Measurements from ENCODE around the gene MINK1.
"Not testable (repeated sequence)": the region's sequence is repeated elsewhere in the genome, so short reads cannot be mapped to it uniquely, and the experiment has no call there.

The MINK1 gene

GRCh38 chr17:4846635-4847390 is 13.7 kb downstream of the MINK1 start:
- no peak for DNase-seq

- no peak for DNase-seq
Measured at GRCh38 chr17:4849011-4849536, 15.9 kb downstream of the MINK1 start.

- DNase-seq, result no peak
Measured at GRCh38 chr17:4850246-4850645, 17.1 kb downstream of the MINK1 start.

- DNase-seq, result no peak
Measured at GRCh38 chr17:4851084-4851483, 17.9 kb downstream of the MINK1 start.

GRCh38 chr17:4852567-4853207 is 19.5 kb downstream of the MINK1 start:
- no peak for DNase-seq

- no peak for DNase-seq
Measured at GRCh38 chr17:4853208-4853671, 20.1 kb downstream of the MINK1 start.

- DNase-seq, result peak; percentile 27
Measured at GRCh38 chr17:4854111-4854681, 21.1 kb downstream of the MINK1 start.

- no peak for DNase-seq
Measured at GRCh38 chr17:4856271-4856936, 23.3 kb downstream of the MINK1 start.

GRCh38 chr17:4856937-4857314 is 23.8 kb downstream of the MINK1 start:
- no peak for DNase-seq

GRCh38 chr17:4857347-4857746 is 24.2 kb downstream of the MINK1 start:
- not testable (repeated sequence) for DNase-seq

- DNase-seq, result no peak
Measured at GRCh38 chr17:4858068-4858881, 25.1 kb downstream of the MINK1 start.

GRCh38 chr17:4858882-4859260 is 25.7 kb downstream of the MINK1 start:
- DNase-seq, result no peak

GRCh38 chr17:4859816-4860625 is 26.9 kb downstream of the MINK1 start:
- no peak for DNase-seq

- DNase-seq, result no peak
Measured at GRCh38 chr17:4860651-4861050, 27.5 kb downstream of the MINK1 start.

- DNase-seq, result no peak
Measured at GRCh38 chr17:4861052-4861451, 27.9 kb downstream of the MINK1 start.

- DNase-seq, result no peak
Measured at GRCh38 chr17:4862720-4863119, 29.6 kb downstream of the MINK1 start.

- DNase-seq, result no peak
Measured at GRCh38 chr17:4863321-4863720, 30.2 kb downstream of the MINK1 start.

GRCh38 chr17:4867535-4867934 is 34.4 kb downstream of the MINK1 start:
- not testable (repeated sequence) for DNase-seq

- DNase-seq, result not testable (repeated sequence)
Measured at GRCh38 chr17:4869058-4869998, 36.2 kb downstream of the MINK1 start.

- no peak for DNase-seq
Measured at GRCh38 chr17:4870855-4871254, 37.7 kb downstream of the MINK1 start.
